GM19397 (cell line): ENCODE results near the gene ANKRD50.
A peak's percentile ranks its signal among the peaks of the same experiment; 100 is the strongest.

Source experiments
- ATAC-seq: cut with Tn5 transposase; IDR thresholded peaks from one replicate; pipeline ENCODE4 v1.9.1; 2021; ENCODE audit warnings: mild to moderate bottlenecking, moderate library complexity; ENCODE audit not compliant: unreplicated experiment

The ANKRD50 gene

DNA sequence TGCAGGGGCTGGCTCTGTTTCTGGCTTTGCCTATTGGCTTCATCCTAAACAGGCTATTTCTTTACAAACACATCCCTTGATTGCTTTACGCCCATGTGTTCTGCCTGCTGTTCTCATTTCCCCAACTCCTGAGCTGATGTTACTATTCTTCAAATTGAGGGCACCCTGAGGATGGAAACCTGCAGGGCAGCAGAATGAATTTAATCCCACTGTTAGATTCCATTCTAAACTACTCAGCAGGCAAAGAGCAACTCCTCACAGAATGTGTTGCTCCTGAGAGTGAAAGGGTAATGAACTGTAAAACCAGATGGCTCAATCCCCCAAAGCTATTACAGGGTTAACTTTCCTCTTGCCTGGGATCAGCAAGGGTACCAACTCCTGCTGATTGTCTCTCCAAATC is 75.7 kb downstream of the ANKRD50 start:
- no peak for ATAC-seq

DNA sequence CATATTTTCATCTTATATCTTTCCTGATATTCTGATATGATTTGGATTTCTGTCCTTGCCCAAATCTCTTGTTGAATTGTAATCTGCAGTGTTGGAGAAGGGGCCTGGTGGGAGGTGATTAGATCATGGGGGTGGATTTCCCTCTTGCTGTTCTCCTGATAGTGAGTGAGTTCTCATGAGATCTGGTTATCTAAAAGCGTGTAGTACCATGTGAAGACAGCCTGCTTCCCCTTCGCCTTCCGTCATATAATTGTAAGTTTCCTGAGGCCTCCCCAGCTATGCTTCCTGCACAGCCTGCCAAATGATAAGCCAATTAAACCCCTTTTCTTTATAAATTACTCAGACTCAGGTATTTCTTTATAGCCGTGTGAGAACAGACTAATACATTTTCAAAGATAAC is 77.2 kb downstream of the ANKRD50 start:
- ATAC-seq = no peak

DNA sequence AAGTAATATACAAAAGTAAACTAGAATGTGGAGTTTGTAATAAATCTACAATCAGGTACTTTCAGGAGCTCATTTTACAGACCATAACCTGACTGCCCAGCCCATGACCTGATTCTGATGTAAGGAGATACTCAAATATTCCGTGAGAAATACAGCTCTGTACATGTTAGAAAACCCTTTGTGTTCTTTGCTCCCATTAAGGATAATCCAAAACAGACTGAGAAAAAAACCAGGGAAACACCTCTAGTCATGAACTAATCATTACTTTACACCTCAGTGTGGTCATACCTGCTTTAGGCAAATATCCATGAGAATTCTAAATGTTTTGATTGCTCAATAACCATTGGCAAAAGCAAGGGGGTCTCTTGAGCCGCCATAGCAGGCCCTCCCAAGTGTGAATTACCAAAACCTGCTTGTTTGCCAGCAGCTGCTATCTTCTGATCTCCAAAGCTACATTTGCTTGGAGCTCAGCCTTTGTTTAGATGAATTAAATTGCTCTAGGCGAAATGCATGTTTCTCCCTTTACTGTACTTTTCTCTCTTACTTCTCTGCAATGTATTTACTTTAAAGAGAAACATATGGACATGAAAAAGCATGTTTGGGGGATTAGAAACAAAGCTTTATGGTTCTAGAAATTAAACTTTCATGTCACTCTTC is 79.1 kb downstream of the ANKRD50 start:
- ATAC-seq = no peak

DNA sequence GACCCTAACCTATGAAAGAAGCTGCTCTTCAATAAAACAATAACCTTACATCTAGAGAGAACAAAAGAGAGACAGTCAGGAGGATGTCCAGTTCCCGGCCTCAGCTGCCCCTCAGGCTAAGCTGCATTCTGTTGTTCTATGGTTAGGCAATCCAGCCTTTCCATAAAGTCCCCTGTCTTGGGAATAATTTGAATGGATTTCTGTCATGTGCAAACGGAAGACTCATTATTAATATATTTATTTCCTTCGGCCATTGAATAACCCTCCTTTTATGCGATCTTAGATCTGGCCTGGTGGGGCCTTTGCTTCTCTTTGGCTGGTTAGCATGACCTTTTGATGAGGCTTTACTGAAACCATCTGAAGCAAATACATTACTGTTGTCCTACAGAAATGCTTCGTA is 80.1 kb downstream of the ANKRD50 start:
- no peak for ATAC-seq

DNA sequence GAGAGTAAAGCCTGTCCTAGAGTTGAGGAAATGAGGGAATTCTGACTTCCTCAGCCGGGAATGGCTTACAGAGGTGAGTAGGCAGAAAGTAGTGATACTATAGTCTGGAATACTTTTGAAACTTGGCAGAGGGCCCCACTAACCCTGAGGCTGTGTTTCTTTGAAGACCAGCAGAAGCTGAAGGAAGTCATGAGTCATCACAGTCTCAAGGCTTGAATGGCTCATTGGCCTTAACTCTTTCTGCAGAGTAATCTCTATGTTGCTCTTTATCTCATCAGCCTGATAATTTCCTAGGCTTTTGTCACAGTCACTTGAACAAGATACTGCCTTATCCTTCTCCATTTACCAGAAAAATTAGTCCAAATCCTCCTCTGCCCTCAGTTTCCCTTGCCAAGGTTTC is 80.8 kb downstream of the ANKRD50 start:
- ATAC-seq = peak; percentile 63

DNA sequence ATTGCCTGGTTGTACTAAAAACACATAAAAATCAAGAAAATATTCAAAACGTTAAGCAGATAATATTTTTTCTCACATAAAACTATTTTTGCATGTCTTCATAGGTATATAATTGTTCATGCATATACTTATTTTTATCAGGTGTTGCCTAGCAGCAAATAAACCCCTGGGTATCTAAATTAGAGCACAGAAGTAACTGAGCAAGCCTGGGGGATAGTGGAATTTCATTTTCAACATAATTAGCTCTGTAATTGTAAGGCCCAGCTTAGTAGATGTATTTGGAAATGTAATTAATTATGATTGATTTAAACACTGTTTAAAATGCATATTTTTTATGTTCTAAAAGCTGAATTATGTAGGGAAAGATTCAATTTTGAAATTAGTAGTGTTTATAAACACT is 82.9 kb downstream of the ANKRD50 start:
- ATAC-seq = no peak
